Calu3 (cell line): ENCODE measurements around the gene EYS. TPM values are rescaled to one million over a fixed set of nuclear protein-coding genes. Genes with fewer than 3 reads are reported as not detected.

ENCODE experiments used
- BruUV-seq: library from RNA; stranded (reverse); fragments of 400-500 nt; replicated peaks from 2 replicates; lab custom pipeline; 2021; lab: Mats Ljungman, UMichigan
- CTCF ChIA-PET: fragments of 300-600 bp; sonication (Branson Sonifier 250); formaldehyde crosslinking; loops from one replicate; lab custom pipeline; 2022; ENCODE audit warnings: antibody characterized with exemption; lab: Charles Lee
- DNase-seq: peaks from one replicate; pipeline ENCODE4 v3.0.0; 2022
- H3K27ac Mint-ChIP-seq: one replicate; pipeline ENCODE4 v1.8.0; 2022; ENCODE audit warnings: mixed read lengths; ENCODE audit not compliant: unreplicated experiment
- H3K27me3 Mint-ChIP-seq: one replicate; pipeline ENCODE4 v1.8.0; 2022; ENCODE audit warnings: mixed read lengths; ENCODE audit not compliant: unreplicated experiment
- H3K36me3 Mint-ChIP-seq: one replicate; pipeline ENCODE4 v1.8.0; 2022; ENCODE audit warnings: mild to moderate bottlenecking, moderate library complexity, mixed read lengths; ENCODE audit not compliant: insufficient read depth, unreplicated experiment
- H3K4me1 Mint-ChIP-seq: one replicate; pipeline ENCODE4 v1.8.0; 2022; ENCODE audit warnings: mild to moderate bottlenecking, low read depth, mixed read lengths; ENCODE audit not compliant: unreplicated experiment
- H3K4me3 Mint-ChIP-seq: one replicate; pipeline ENCODE4 v1.8.0; 2022; ENCODE audit warnings: mild to moderate bottlenecking, low read depth, moderate library complexity, mixed read lengths; ENCODE audit not compliant: unreplicated experiment
- H3K9me3 Mint-ChIP-seq: one replicate; pipeline ENCODE4 v1.8.0; 2022; ENCODE audit warnings: low read depth, mixed read lengths; ENCODE audit not compliant: unreplicated experiment
- CTCF ChIP-seq: fragments of 200-600 bp; IDR thresholded peaks from one replicate; pipeline ENCODE4 v1.8.0; 2022; ENCODE audit warnings: antibody characterized with exemption; ENCODE audit not compliant: unreplicated experiment
- intact Hi-C: fragments of 100-400 bp; cut with micrococcal nuclease; formaldehyde crosslinking; loops from one replicate; pipeline ENCODE4 v1.10.0; 2022; ENCODE audit not compliant: unreplicated experiment
- total RNA-seq: library from RNA; stranded (reverse); gene quantifications from 2 replicates; pipeline ENCODE4 v1.2.3, GENCODE V29; 2022

The EYS gene
- total RNA-seq, 1 experiment from 2014 or later, result not detected

- Mint-ChIP-seq H3K4me3 (no peak overlapping the region), H3K4me1 (no peaks in the 10 kb centered on the region), H3K27me3 (no peaks in the 10 kb centered on the region), H3K9me3 (peaks cover 4% of the 10 kb centered on the region), H3K27ac (no peak overlapping the region), H3K36me3 (no peaks in the 10 kb centered on the region)
- TF ChIP-seq CTCF, result no peak
- CTCF ChIA-PET, result no interaction called here
- no TSS peak for BruUV-seq
- no peak for DNase-seq
- intact Hi-C loops, result no loop called here
Observed at GRCh38 chr6:64713175-64713574, 993.9 kb downstream of the EYS start.

- CTCF ChIA-PET, result no interaction called here
- no TSS peak for BruUV-seq
- no peak for DNase-seq
- Mint-ChIP-seq H3K36me3 (no peaks in the 10 kb centered on the region), H3K9me3 (peaks cover 4% of the 10 kb centered on the region), H3K27me3 (no peaks in the 10 kb centered on the region), H3K27ac (no peak overlapping the region), H3K4me1 (no peaks in the 10 kb centered on the region), H3K4me3 (no peak overlapping the region)
- intact Hi-C loops, result no loop called here
- TF ChIP-seq CTCF, result no peak
Observed at GRCh38 chr6:64712606-64713005, 994.4 kb downstream of the EYS start.

- H3K27me3 Mint-ChIP-seq, result no peaks in the 10 kb centered on the region
- peaks cover 5% of the 10 kb centered on the region for H3K9me3 Mint-ChIP-seq
- no peak overlapping the region for H3K4me3 Mint-ChIP-seq
- no peak for DNase-seq
- no peaks in the 10 kb centered on the region for H3K36me3 Mint-ChIP-seq
- no peaks in the 10 kb centered on the region for H3K4me1 Mint-ChIP-seq
- BruUV-seq, result no TSS peak
- TF ChIP-seq CTCF, result no peak
- H3K27ac Mint-ChIP-seq, result no peak overlapping the region
- CTCF ChIA-PET, result no interaction called here
- intact Hi-C loops, result no loop called here
Observed at GRCh38 chr6:64703922-64704321, 1003.1 kb downstream of the EYS start.

GRCh38 chr6:64696053-64696452 lies 1011.0 kb downstream of the EYS start:
- no peak for TF ChIP-seq CTCF
- H3K27ac Mint-ChIP-seq, result no peak overlapping the region
- intact Hi-C loops, result no loop called here
- no peak for DNase-seq
- CTCF ChIA-PET, result no interaction called here
- H3K36me3 Mint-ChIP-seq, result no peaks in the 10 kb centered on the region
- no TSS peak for BruUV-seq
- H3K9me3 Mint-ChIP-seq, result peaks cover 8% of the 10 kb centered on the region
- H3K4me1 Mint-ChIP-seq, result no peaks in the 10 kb centered on the region
- H3K27me3 Mint-ChIP-seq, result no peaks in the 10 kb centered on the region
- H3K4me3 Mint-ChIP-seq, result no peak overlapping the region
